ENCODE results near the gene ADPRH. TPM values are rescaled to one million over a fixed set of nuclear protein-coding genes. Genes with fewer than 3 reads are reported as not detected.
A peak's percentile ranks its signal among the peaks of the same experiment; 100 is the strongest.

Gene ADPRH
- total RNA-seq, 4 donors from 2014 or later, result 2.6 to 14.7 (median 7.1) TPM

DNA sequence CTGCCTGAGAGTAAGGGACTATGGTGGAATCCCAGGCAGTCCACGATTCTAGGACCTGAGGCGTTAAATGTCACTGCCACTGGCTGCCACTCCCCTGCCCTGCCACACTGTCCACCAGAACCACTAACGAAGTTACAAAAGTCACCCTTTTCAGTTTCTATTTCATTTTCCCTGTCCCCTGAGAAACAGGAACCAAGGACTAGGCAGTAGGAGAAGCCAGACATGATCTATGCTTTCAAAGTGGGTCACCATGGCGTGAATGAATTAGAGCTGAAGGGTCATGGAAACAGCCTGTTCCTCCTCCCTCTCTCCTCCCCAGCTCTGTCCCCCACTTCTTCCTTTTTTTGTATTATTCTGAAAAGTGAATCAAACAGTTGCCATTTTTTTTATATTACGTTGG is 9.1 kb upstream of the ADPRH start:
- intact Hi-C loops (cut with DNase I; ENCODE audit: low total_unique reads), result no loop called here
- no peak overlapping the region for H3K27ac ChIP-seq
- no peaks in the 10 kb centered on the region for H3K36me3 ChIP-seq
- no peaks in the 10 kb centered on the region for H3K9me3 ChIP-seq
- no peak for TF ChIP-seq CTCF (IDR thresholded peaks at IDR 0.05)
- no peak for TF ChIP-seq POLR2A (IDR thresholded peaks at IDR 0.05)
- H3K4me3 ChIP-seq, result no peak overlapping the region
- no peaks in the 10 kb centered on the region for H3K4me1 ChIP-seq
- no peak for DNase-seq
- H3K27me3 ChIP-seq, result no peaks in the 10 kb centered on the region

GRCh38 chr3:119571230-119571629 is 8.1 kb upstream of the ADPRH start:
- TF ChIP-seq CTCF (IDR thresholded peaks at IDR 0.05), result no peak
- no peak for TF ChIP-seq POLR2A (IDR thresholded peaks at IDR 0.05)
- Histone ChIP-seq H3K27ac (no peak overlapping the region), H3K9me3 (no peaks in the 10 kb centered on the region), H3K4me1 (no peaks in the 10 kb centered on the region), H3K4me3 (no peak overlapping the region), H3K27me3 (no peaks in the 10 kb centered on the region), H3K36me3 (no peaks in the 10 kb centered on the region)
- intact Hi-C loops (cut with DNase I; ENCODE audit: low total_unique reads), result no loop called here
- DNase-seq, result no peak

DNA sequence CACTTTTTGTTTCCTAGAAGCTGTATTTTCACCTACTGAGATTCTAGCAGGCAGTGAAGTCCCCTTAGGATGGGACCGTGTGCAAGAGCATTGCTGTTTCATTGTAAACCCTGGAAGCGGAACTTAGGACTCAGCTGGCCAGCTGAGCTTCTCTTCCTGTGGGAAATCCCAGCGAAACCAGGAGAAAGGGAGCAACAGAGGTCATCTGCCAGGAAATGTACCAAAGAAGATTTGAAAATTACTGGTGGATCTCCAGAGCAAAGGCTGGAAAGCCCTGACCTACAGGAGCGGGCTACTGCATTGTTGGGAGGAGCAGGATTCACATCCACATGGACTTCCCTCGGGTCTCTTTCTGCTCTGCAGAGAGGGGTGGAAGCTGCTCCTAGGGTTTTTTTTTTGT is 7.6 kb upstream of the ADPRH start:
- no peak overlapping the region for H3K4me3 ChIP-seq
- TF ChIP-seq POLR2A (IDR thresholded peaks at IDR 0.05), result no peak
- no peak for TF ChIP-seq CTCF (IDR thresholded peaks at IDR 0.05)
- no peaks in the 10 kb centered on the region for H3K9me3 ChIP-seq
- no peaks in the 10 kb centered on the region for H3K4me1 ChIP-seq
- DNase-seq, result no peak
- intact Hi-C loops (cut with DNase I; ENCODE audit: low total_unique reads), result no loop called here
- H3K27ac ChIP-seq, result no peak overlapping the region
- H3K27me3 ChIP-seq, result no peaks in the 10 kb centered on the region
- no peaks in the 10 kb centered on the region for H3K36me3 ChIP-seq

DNA sequence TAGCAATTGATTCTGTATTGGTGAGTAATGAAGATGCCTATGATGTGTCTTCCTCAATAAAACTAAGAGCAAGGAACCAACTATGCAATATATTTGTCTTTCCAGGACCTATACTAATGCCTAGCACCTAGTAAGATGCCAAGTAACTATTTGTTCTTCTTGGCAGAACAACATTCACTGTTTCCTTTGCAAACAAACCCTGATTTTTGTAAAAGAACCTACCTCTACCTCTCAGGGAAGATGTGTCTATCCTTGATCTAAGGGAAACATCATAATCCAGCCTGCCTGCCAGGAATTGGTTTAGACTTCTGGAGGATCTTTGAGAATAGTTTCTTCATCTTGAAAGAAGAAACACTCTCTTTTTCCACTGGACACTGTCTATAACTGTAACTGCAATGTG is 3.8 kb upstream of the ADPRH start:
- Histone ChIP-seq H3K27ac (no peak overlapping the region), H3K4me3 (no peak overlapping the region), H3K4me1 (no peaks in the 10 kb centered on the region), H3K9me3 (no peaks in the 10 kb centered on the region), H3K27me3 (no peaks in the 10 kb centered on the region), H3K36me3 (no peaks in the 10 kb centered on the region)
- TF ChIP-seq POLR2A (IDR thresholded peaks at IDR 0.05), result no peak
- no peak for TF ChIP-seq CTCF (IDR thresholded peaks at IDR 0.05)
- DNase-seq, result no peak
- intact Hi-C loops (cut with DNase I; ENCODE audit: low total_unique reads), result no loop called here

- intact Hi-C loops (cut with DNase I; ENCODE audit: low total_unique reads), result no loop called here
- peak overlapping the region; percentile 90 for H3K27ac ChIP-seq
- H3K4me3 ChIP-seq, result peak overlapping the region; percentile 52 to 70
- H3K4me1 ChIP-seq, result no peaks in the 10 kb centered on the region
- peak; percentile 29 to 34 for DNase-seq
- no peaks in the 10 kb centered on the region for H3K9me3 ChIP-seq
- no peaks in the 10 kb centered on the region for H3K36me3 ChIP-seq
- TF ChIP-seq CTCF (IDR thresholded peaks at IDR 0.05) (no peak), POLR2A (IDR thresholded peaks at IDR 0.05) (no peak)
- no peaks in the 10 kb centered on the region for H3K27me3 ChIP-seq
Measured at GRCh38 chr3:119580067-119580760, 922 bp downstream of the ADPRH start.
